ENCODE data around the gene PLGRKT. TPM values are rescaled to one million over a fixed set of nuclear protein-coding genes. Genes with fewer than 3 reads are reported as not detected.

Gene PLGRKT
- total RNA-seq, 1 experiment from 2014 or later, result 22.0 TPM

GRCh38 chr9:5355817-5356216 is 81.9 kb downstream of the PLGRKT start:
- TF ChIP-seq EZH2 (IDR thresholded peaks at IDR 0.05; ENCODE audit: low read depth) (no peak), CTCF (conservative IDR thresholded peaks at IDR 0.05) (no peak)

GRCh38 chr9:5355226-5355625 is 82.5 kb downstream of the PLGRKT start:
- no peaks in the 10 kb centered on the region for H4K20me1 ChIP-seq (ENCODE audit: insufficient read depth)
- H3K27ac ChIP-seq, result no peak overlapping the region
- H3K4me1 ChIP-seq (replicated peaks; ENCODE audit: insufficient read depth), result no peaks in the 10 kb centered on the region
- H3K9me3 ChIP-seq (ENCODE audit: insufficient read depth, low read depth), result no peaks in the 10 kb centered on the region
- CTCF ChIA-PET, result no interaction called here
- no peaks in the 10 kb centered on the region for H3K36me3 ChIP-seq (ENCODE audit: low read depth)
- BruUV-seq (replicated peaks), result no TSS peak
- DNase-seq, result no peak
- H3K4me3 ChIP-seq, result no peak overlapping the region
- TF ChIP-seq CTCF (conservative IDR thresholded peaks at IDR 0.05) (no peak), EZH2 (IDR thresholded peaks at IDR 0.05; ENCODE audit: low read depth) (no peak)
- no peak overlapping the region for H2AFZ ChIP-seq
- H3K9me2 ChIP-seq (ENCODE audit: insufficient read depth), result no peaks in the 10 kb centered on the region
- H3K79me2 ChIP-seq (ENCODE audit: low read depth), result no peaks in the 10 kb centered on the region
- no peaks in the 10 kb centered on the region for H3F3A ChIP-seq (ENCODE audit: insufficient read depth, low read depth)
- POLR2A ChIA-PET (ENCODE audit: unreplicated experiment), result no interaction called here
- H3K4me2 ChIP-seq, result no peak overlapping the region
- intact Hi-C loops (cut with micrococcal nuclease; ENCODE audit: unreplicated experiment), result no loop called here
- no peaks in the 10 kb centered on the region for H3K27me3 ChIP-seq (ENCODE audit: insufficient read depth, low read depth)

More at GRCh38 chr9:5355817-5356216, 81.9 kb downstream of the PLGRKT start:
- Histone ChIP-seq H4K20me1 (ENCODE audit: insufficient read depth) (no peaks in the 10 kb centered on the region), H3F3A (ENCODE audit: insufficient read depth, low read depth) (no peaks in the 10 kb centered on the region), H3K9me2 (ENCODE audit: insufficient read depth) (no peaks in the 10 kb centered on the region), H3K4me2 (no peak overlapping the region), H3K27me3 (ENCODE audit: insufficient read depth, low read depth) (no peaks in the 10 kb centered on the region), H3K9me3 (ENCODE audit: insufficient read depth, low read depth) (no peaks in the 10 kb centered on the region), H2AFZ (no peak overlapping the region), H3K27ac (no peak overlapping the region), H3K4me1 (replicated peaks; ENCODE audit: insufficient read depth) (no peaks in the 10 kb centered on the region), H3K36me3 (ENCODE audit: low read depth) (no peaks in the 10 kb centered on the region), H3K4me3 (no peak overlapping the region), H3K79me2 (ENCODE audit: low read depth) (no peaks in the 10 kb centered on the region)
- ChIA-PET POLR2A (ENCODE audit: unreplicated experiment) (no interaction called here), CTCF (no interaction called here)
- no peak for DNase-seq
- intact Hi-C loops (cut with micrococcal nuclease; ENCODE audit: unreplicated experiment), result no loop called here
- no TSS peak for BruUV-seq (replicated peaks)

GRCh38 chr9:5354184-5354583 is 83.5 kb downstream of the PLGRKT start:
- H3K27ac ChIP-seq, result no peak overlapping the region
- no peaks in the 10 kb centered on the region for H4K20me1 ChIP-seq (ENCODE audit: insufficient read depth)
- intact Hi-C loops (cut with micrococcal nuclease; ENCODE audit: unreplicated experiment), result no loop called here
- H3F3A ChIP-seq (ENCODE audit: insufficient read depth, low read depth), result no peaks in the 10 kb centered on the region
- H3K4me1 ChIP-seq (replicated peaks; ENCODE audit: insufficient read depth), result no peaks in the 10 kb centered on the region
- DNase-seq, result no peak
- no peaks in the 10 kb centered on the region for H3K27me3 ChIP-seq (ENCODE audit: insufficient read depth, low read depth)
- TF ChIP-seq EZH2 (IDR thresholded peaks at IDR 0.05; ENCODE audit: low read depth) (no peak), CTCF (conservative IDR thresholded peaks at IDR 0.05) (no peak)
- H3K9me2 ChIP-seq (ENCODE audit: insufficient read depth), result no peaks in the 10 kb centered on the region
- POLR2A ChIA-PET (ENCODE audit: unreplicated experiment), result no interaction called here
- H3K36me3 ChIP-seq (ENCODE audit: low read depth), result no peaks in the 10 kb centered on the region
- H3K79me2 ChIP-seq (ENCODE audit: low read depth), result no peaks in the 10 kb centered on the region
- CTCF ChIA-PET, result no interaction called here
- H3K4me2 ChIP-seq, result no peak overlapping the region
- BruUV-seq (replicated peaks), result no TSS peak
- H2AFZ ChIP-seq, result no peak overlapping the region
- no peaks in the 10 kb centered on the region for H3K9me3 ChIP-seq (ENCODE audit: insufficient read depth, low read depth)
- H3K4me3 ChIP-seq, result no peak overlapping the region

Measured in PC-9 (cell line).